Measurements from ENCODE around the gene TP63.

- TF ChIP-seq CTCF (IDR thresholded peaks at IDR 0.05) (no peak), ZFX (IDR thresholded peaks at IDR 0.05; ENCODE audit: borderline replicate concordance) (no peak)
Measured at GRCh38 chr3:189800436-189800835, 169.2 kb downstream of the TP63 start.
